22Rv1 (cell line): ENCODE measurements around the gene PLEK.
"Not testable (repeated sequence)": the region's sequence is repeated elsewhere in the genome, so short reads cannot be mapped to it uniquely, and the experiment has no call there.

ENCODE experiments used
- H3K27ac ChIP-seq: fragments of 450-650 bp; 2 replicates; pipeline ENCODE4 v1.5.1; 2017
- ZFX ChIP-seq: fragments of 450-650 bp; IDR thresholded peaks from 2 replicates; pipeline ENCODE4 v1.6.1; 2017; ENCODE audit warnings: antibody characterized with exemption, borderline replicate concordance
- TF ChIP-seq, protein P1 (sequence below): fragments of 450-650 bp; IDR thresholded peaks from 2 replicates; pipeline ENCODE4 v1.5.1; 2017; ENCODE audit warnings: mild to moderate bottlenecking

Gene PLEK

DNA sequence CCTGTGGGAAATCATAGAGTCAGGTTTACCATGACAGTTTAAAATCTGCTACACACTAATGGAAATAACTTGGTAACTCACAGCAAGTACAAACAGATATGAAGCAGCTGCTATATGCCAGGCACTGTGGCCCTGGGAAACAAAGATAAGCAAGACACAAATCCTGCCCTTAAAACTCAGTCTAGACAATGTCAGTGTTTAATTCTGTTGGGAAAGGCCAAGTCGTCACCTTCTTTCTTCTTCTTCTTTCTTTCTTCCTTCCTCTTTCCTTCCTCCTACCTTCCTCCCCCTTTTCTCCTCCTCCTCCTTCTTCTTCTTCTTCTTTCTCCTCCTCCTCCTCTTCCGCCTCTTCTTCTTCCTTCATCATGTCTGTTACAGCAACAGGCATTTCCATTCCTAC is 26.8 kb downstream of the PLEK start:
- no peak overlapping the region for H3K27ac ChIP-seq
- no peak for TF ChIP-seq ZFX
- TF ChIP-seq, protein P1, sequence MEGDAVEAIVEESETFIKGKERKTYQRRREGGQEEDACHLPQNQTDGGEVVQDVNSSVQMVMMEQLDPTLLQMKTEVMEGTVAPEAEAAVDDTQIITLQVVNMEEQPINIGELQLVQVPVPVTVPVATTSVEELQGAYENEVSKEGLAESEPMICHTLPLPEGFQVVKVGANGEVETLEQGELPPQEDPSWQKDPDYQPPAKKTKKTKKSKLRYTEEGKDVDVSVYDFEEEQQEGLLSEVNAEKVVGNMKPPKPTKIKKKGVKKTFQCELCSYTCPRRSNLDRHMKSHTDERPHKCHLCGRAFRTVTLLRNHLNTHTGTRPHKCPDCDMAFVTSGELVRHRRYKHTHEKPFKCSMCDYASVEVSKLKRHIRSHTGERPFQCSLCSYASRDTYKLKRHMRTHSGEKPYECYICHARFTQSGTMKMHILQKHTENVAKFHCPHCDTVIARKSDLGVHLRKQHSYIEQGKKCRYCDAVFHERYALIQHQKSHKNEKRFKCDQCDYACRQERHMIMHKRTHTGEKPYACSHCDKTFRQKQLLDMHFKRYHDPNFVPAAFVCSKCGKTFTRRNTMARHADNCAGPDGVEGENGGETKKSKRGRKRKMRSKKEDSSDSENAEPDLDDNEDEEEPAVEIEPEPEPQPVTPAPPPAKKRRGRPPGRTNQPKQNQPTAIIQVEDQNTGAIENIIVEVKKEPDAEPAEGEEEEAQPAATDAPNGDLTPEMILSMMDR, result no peak

DNA sequence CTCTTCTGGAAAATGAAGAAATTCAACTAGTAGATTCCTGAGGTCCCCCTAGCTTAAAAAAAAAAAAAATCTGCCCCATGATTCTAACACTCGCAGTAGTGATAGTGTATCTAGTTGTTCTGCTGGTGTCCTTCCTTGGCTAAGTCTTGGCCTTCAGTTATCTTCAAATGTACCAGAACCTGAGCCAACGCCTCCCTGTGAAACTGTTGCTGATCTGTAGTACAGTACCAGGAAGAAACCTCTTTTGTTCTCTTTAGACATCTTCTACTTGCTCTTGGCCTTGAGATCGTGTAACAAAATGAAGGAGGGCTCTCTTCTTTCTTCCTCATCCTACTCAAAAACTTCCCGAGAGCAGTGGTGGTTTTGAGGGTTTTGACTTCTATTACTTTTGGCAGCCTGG is 31.0 kb downstream of the PLEK start:
- TF ChIP-seq ZFX, result no peak
- TF ChIP-seq, protein P1, result no peak
- no peak overlapping the region for H3K27ac ChIP-seq

DNA sequence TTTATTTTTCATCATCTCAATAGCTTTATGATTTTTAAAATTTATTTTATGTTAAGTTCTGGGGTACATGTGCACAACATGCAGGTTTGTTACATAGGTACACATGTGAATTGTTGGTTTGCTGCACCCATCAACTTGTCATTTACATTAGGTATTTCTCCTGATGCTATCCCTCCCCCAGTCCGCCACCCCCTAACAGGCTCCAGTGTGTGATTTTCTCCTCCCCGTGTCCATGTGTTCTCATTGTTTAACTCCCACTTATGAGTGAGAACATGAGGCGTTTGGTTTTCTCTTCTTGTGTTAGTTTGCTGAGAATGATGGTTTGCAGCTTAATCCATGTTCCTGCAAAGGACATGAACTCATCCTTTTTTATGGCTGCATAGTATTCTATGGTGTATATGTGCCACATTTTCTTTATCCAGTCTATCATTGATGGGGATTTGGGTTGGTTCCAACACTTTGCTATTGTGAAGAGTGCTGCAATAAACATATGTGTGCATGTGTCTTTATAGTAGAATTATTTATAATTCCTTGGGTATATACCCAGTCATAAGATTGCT is 32.7 kb downstream of the PLEK start:
- H3K27ac ChIP-seq, result not testable (repeated sequence)

DNA sequence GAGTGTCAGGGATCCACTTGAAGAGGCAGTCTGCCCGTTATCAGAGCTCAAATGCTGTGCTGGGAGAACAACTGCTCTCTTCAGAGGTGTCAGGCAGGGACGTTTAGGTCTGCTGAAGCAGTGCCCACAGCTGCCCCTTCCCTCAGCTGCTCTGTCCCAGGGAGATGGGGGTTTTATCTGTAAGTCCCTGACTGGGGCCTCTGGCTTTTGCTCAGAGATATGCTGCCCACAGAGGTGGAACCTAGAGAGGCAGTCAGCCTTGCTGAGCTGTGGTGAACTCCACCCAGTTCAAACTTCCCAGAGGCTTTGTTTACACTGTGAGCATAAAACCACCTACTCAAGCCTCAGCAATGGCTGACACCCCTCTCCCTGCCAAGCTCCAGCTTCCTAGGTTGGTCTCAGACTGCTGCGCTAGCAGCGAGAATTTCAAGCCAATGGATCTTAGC is 38.1 kb downstream of the PLEK start:
- no peak overlapping the region for H3K27ac ChIP-seq

DNA sequence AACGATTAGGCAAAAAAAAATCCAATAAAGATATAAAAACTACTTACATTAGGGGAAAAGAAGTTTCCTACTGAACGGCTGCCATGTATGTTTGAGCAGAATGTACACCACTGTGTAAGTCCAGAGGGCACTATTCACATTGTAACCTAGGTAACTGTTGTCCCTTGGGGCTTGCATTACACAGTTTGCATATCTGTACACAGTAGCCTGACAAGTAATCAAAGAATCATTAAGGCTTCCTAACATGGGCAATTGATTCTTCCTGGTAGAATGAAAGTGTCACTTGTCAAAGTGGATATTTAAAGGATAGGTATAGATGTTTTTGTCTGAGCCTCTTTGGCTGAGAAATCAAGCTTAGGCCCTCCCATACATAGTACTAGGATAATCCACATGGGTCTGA is 39.1 kb downstream of the PLEK start:
- H3K27ac ChIP-seq, result no peak overlapping the region
- TF ChIP-seq, protein P1, result no peak
- no peak for TF ChIP-seq ZFX

More for the DNA sequence above, 38.1 kb downstream of the PLEK start:
- TF ChIP-seq ZFX, result no peak
- TF ChIP-seq, protein P1, result no peak

DNA sequence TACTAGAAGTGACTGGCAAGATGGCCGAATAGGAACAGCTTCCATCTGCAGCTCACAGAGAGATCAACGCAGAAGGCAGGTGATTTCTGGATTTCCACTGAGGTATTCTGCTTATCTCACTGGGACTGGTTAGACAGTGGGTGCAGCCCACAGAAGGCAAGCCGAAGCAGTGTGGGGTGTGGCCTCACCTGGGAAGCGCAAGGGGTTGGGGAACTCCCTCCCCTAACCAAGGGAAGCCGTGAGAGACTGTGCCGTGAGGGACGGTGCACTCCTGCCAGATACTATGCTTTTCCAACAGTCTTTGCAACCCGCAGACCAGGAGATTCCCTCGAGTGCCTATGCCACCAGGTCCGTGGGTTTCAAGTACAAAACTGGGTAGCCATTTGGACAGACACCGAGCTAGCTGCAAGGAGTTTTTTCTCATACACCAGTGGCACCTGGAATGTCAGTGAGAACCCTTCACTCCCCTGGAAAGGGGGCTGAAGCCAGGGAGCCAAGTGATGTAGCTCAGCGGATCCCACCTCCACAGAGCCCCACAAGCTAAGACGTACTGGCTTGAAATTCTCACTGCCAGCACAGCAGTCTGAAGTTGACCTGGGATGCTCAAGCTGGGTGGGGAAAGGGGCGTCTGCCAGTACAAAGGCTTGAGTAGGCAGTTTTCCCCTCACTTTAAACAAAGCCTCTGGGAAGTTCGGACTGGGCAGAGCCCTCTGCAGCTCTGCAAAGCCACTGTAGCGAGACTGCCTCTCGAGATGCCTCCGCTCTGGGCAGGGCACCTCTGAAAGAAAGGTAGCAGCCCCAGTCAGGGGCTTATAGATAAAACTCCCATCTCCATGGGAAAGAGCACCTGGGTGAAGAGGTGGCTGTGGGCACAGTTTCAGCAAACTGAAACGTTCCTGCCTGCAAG is 40.1 kb downstream of the PLEK start:
- TF ChIP-seq ZFX, result no peak
- TF ChIP-seq, protein P1, result no peak
- no peak overlapping the region for H3K27ac ChIP-seq

DNA sequence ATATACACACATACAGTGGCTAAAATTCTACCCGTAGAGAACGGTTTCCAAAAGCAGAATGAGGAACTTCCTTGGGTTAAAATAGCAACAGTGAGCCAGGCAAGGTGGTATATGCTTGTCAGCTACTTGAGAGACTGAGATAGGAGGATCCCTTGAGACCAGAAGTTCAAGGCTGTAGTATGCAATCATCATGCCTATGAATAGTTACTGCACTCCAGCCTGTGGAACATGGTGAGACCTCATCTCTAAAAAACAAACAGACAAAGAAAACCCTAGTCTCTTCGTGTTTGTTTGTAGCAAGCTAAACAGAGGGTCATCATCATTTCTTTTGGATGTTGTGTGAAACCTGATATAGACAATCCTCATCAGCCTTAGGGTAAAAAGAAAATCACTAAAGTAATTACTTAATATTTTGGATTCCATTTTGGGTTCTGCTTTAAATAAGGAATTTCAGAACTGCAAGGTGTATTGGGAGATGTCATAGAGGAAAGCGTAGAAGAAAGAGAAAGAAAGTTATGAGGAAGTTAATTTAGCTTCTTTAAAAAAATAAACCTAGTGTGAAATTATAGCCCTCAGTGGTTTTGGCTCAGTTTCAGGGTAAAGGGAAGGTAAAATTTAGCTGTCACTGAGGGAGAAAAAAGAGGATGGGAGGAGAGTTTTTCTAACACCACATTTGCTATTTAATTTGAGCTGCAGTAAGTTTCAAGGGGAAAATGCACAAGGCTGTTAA is 46.5 kb downstream of the PLEK start:
- TF ChIP-seq ZFX, result no peak
- TF ChIP-seq, protein P1, result no peak

More for the DNA sequence above, 46.5 kb downstream of the PLEK start:
- H3K27ac ChIP-seq, result no peak overlapping the region
